Hepatocyte (in vitro differentiated cells): ENCODE data around the gene PLEKHB2. TPM values are rescaled to one million over a fixed set of nuclear protein-coding genes. Genes with fewer than 3 reads are reported as not detected.

Source experiments
- DNase-seq: peaks from one replicate; pipeline ENCODE4 v3.0.0-alpha.2; 2016; ENCODE audit warnings: low spot score
- H2AFZ ChIP-seq: fragments of 200-600 bp; sonication (generic); 2 replicates; pipeline ENCODE4 v1.6.0; 2016; ENCODE audit warnings: antibody characterized with exemption, mild to moderate bottlenecking
- H3K27ac ChIP-seq: fragments of 200-600 bp; sonication (generic); 2 replicates; pipeline ENCODE4 v1.5.1; 2016; ENCODE audit warnings: mild to moderate bottlenecking
- H3K27me3 ChIP-seq: fragments of 200-600 bp; sonication (generic); 2 replicates; pipeline ENCODE4 v1.6.1; 2016
- H3K36me3 ChIP-seq: fragments of 200-600 bp; sonication (generic); replicated peaks from 2 replicates; pipeline ENCODE4 v1.5.1; 2016; ENCODE audit warnings: low read depth; ENCODE audit not compliant: insufficient read depth
- H3K4me1 ChIP-seq: fragments of 200-600 bp; sonication (generic); 2 replicates; pipeline ENCODE4 v1.5.1; 2016; ENCODE audit warnings: mild to moderate bottlenecking, moderate library complexity; ENCODE audit not compliant: insufficient read depth
- H3K4me2 ChIP-seq: fragments of 200-600 bp; sonication (generic); 2 replicates; pipeline ENCODE4 v1.6.0; 2016
- H3K4me3 ChIP-seq: fragments of 200-600 bp; sonication (generic); 2 replicates; pipeline ENCODE4 v1.5.1; 2016; ENCODE audit warnings: mild to moderate bottlenecking
- H3K79me2 ChIP-seq: fragments of 200-600 bp; sonication (generic); 2 replicates; pipeline ENCODE4 v1.6.0; 2017; ENCODE audit warnings: mild to moderate bottlenecking
- H3K9me2 ChIP-seq: fragments of 200-600 bp; sonication (generic); replicated peaks from 2 replicates; pipeline ENCODE4 v1.6.0; 2017; ENCODE audit warnings: mild to moderate bottlenecking; ENCODE audit not compliant: insufficient read depth
- H3K9me3 ChIP-seq: fragments of 200-600 bp; sonication (generic); 2 replicates; pipeline ENCODE4 v1.5.1; 2016; ENCODE audit warnings: low read depth, mild to moderate bottlenecking
- H4K20me1 ChIP-seq: fragments of 200-600 bp; sonication (generic); 2 replicates; pipeline ENCODE4 v1.6.0; 2016; ENCODE audit warnings: mild to moderate bottlenecking; ENCODE audit not compliant: insufficient read depth, poor library complexity, severe bottlenecking
- EZH2 ChIP-seq: fragments of 200-600 bp; sonication (generic); IDR thresholded peaks from 2 replicates; pipeline ENCODE4 v1.6.1; 2016; ENCODE audit warnings: antibody characterized with exemption, mild to moderate bottlenecking, borderline replicate concordance
- EZH2phosphoT487 ChIP-seq: fragments of 200-600 bp; sonication (generic); IDR thresholded peaks from one replicate; pipeline ENCODE4 v1.6.1; 2018; ENCODE audit warnings: antibody characterized with exemption, mild to moderate bottlenecking, low read depth, moderate library complexity; ENCODE audit not compliant: unreplicated experiment, severe bottlenecking
- WGBS: methylation state at CpG from one replicate; pipeline ENCODE4 v1.1.6; 2016; ENCODE audit warnings: low lambda C conversion rate; ENCODE audit errors: missing lambda C conversion rate; 5-methylcytosine and 5-hydroxymethylcytosine counted together
- polyA plus RNA-seq: library from polyadenylated mRNA; unstranded; fragments of >200 nt; fragmentation: Nextera tagmentation; extraction: Ambion mirVana; gene quantifications from 2 replicates; pipeline ENCODE4 v1.2.1, GENCODE V29; 2016
- total RNA-seq: library from RNA; depleted of rRNA; stranded (reverse); fragments of >200 nt; gene quantifications from 2 replicates; pipeline ENCODE4 v1.2.3, GENCODE V29; 2014
- TF ChIP-seq, protein P1 (sequence below): fragments of 200-600 bp; sonication (generic); IDR thresholded peaks from 2 replicates; pipeline ENCODE4 v1.5.1; 2016; ENCODE audit warnings: antibody characterized with exemption, mild to moderate bottlenecking; ENCODE audit not compliant: poor library complexity

PLEKHB2 gene
- total and polyA plus RNA-seq, 2 experiments from 2014 or later, result 54.0 to 90.4 TPM

DNA sequence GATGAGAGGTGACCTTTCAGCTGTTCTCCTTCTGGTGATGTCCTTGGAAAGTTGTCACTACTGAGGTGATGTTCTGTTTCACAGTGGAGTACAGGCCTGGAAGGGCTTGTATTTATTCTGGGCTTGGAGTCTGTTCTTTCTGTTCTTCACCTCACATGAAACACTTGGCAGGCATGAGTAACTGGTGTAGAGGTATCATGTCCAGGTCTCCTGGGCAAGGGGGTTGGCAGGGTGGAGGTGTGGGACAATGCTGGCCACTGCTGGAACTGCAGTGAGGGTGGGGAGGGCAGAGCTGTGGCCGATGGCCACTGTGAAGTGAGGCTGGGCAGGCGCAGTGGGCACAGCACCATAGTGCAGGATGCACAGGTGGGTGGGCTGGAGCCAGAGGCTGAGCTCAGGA is 35.4 kb downstream of the PLEKHB2 start:
- Histone ChIP-seq H3K27me3 (no peaks in the 10 kb centered on the region), H3K79me2 (peaks cover 32% of the 10 kb centered on the region), H3K4me1 (no peaks in the 10 kb centered on the region), H3K27ac (no peak overlapping the region), H3K9me3 (no peaks in the 10 kb centered on the region), H3K4me3 (no peak overlapping the region), H3K36me3 (no peaks in the 10 kb centered on the region), H3K9me2 (no peaks in the 10 kb centered on the region), H2AFZ (no peak overlapping the region), H4K20me1 (peaks cover 18% of the 10 kb centered on the region), H3K4me2 (no peak overlapping the region)
- no peak for DNase-seq
- TF ChIP-seq, protein P1, sequence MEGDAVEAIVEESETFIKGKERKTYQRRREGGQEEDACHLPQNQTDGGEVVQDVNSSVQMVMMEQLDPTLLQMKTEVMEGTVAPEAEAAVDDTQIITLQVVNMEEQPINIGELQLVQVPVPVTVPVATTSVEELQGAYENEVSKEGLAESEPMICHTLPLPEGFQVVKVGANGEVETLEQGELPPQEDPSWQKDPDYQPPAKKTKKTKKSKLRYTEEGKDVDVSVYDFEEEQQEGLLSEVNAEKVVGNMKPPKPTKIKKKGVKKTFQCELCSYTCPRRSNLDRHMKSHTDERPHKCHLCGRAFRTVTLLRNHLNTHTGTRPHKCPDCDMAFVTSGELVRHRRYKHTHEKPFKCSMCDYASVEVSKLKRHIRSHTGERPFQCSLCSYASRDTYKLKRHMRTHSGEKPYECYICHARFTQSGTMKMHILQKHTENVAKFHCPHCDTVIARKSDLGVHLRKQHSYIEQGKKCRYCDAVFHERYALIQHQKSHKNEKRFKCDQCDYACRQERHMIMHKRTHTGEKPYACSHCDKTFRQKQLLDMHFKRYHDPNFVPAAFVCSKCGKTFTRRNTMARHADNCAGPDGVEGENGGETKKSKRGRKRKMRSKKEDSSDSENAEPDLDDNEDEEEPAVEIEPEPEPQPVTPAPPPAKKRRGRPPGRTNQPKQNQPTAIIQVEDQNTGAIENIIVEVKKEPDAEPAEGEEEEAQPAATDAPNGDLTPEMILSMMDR, result no peak
- TF ChIP-seq EZH2 (no peak), EZH2phosphoT487 (no peak)
- 88% methylated on average over 2 of the region's 2 CpGs for WGBS

DNA sequence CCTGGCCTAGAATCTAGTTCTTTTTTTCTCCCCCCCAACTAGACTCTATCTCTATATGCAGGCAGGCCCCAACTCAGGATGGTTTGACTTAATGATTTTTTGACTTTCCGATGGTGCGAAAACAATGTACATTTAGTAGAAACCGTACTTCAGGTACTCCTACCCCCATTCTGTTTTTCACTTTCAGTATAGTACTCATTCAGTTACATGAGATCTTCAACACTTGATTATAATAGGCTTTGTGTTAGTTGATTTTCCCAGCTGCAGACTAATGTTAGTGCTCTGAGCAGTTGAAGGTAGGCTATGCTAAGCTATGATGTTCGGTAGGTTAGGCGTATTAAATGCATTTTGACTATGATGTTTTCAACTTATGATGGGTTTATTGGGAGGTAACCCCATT is 37.7 kb downstream of the PLEKHB2 start:
- H3K27me3 ChIP-seq, result no peaks in the 10 kb centered on the region
- no peaks in the 10 kb centered on the region for H3K4me1 ChIP-seq
- H3K27ac ChIP-seq, result no peak overlapping the region
- DNase-seq, result no peak
- 97% methylated on average over 5 of the region's 5 CpGs for WGBS
- H2AFZ ChIP-seq, result no peak overlapping the region
- no peaks in the 10 kb centered on the region for H3K9me3 ChIP-seq
- no peaks in the 10 kb centered on the region for H3K36me3 ChIP-seq
- no peaks in the 10 kb centered on the region for H3K9me2 ChIP-seq
- TF ChIP-seq, protein P1, result no peak
- no peak for TF ChIP-seq EZH2phosphoT487
- no peak for TF ChIP-seq EZH2
- H3K79me2 ChIP-seq, result peaks cover 14% of the 10 kb centered on the region
- H4K20me1 ChIP-seq, result peaks cover 15% of the 10 kb centered on the region
- no peak overlapping the region for H3K4me2 ChIP-seq
- no peak overlapping the region for H3K4me3 ChIP-seq

DNA sequence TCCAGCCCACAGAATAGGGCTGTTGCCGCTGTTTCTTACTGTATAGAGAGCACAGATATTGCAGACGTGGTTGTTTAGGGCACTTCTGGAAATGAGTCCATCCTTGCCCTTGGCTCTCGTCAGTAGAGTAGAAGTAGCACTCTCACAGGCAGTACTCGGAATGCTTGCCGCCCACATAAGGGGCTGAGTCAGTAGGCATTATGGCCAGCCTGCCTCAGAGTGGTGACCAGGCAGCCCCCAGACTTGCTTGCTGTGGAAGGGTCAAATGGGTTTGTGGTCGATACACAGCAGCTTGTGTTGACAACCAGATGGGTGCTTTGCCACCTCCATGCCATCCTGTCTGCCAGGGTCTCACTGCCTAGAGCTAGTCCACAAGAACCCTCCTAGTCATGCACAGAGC is 38.7 kb downstream of the PLEKHB2 start:
- Histone ChIP-seq H3K9me2 (no peaks in the 10 kb centered on the region), H3K36me3 (no peaks in the 10 kb centered on the region), H3K4me1 (no peaks in the 10 kb centered on the region), H3K4me2 (no peak overlapping the region), H3K4me3 (no peak overlapping the region), H3K27ac (no peak overlapping the region), H3K9me3 (no peaks in the 10 kb centered on the region), H3K79me2 (peaks cover 8% of the 10 kb centered on the region), H4K20me1 (peaks cover 9% of the 10 kb centered on the region), H3K27me3 (no peaks in the 10 kb centered on the region), H2AFZ (no peak overlapping the region)
- DNase-seq, result no peak
- 97% methylated on average over 6 of the region's 6 CpGs for WGBS
- TF ChIP-seq EZH2phosphoT487, result no peak
- TF ChIP-seq, protein P1, result no peak
- no peak for TF ChIP-seq EZH2

DNA sequence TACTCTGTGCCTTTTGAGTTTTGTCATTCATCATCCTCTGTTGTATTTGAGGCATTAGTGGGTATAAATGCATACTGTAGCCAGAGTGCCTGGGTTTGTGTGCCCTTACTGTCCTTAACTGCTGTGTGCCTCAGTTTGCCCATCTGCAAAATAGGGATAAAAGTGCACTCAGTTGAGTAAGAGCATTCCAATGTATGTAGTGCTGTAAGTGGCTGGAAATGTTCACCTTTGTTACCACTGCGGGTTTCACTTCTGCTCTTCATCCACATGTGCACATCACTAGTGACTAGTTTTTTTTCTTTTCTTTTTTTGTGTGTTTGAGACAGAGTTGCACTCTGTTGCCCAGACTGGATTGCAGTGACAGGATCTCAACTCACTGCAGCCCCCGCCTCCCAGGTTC is 39.9 kb downstream of the PLEKHB2 start:
- DNase-seq, result no peak
- H3K27ac ChIP-seq, result no peak overlapping the region
- no peak overlapping the region for H3K4me2 ChIP-seq
- H3K4me3 ChIP-seq, result no peak overlapping the region
- no peaks in the 10 kb centered on the region for H3K9me2 ChIP-seq
- H3K36me3 ChIP-seq, result no peaks in the 10 kb centered on the region
- 89% methylated on average over 2 of the region's 2 CpGs for WGBS
- peaks cover 6% of the 10 kb centered on the region for H3K79me2 ChIP-seq
- H3K4me1 ChIP-seq, result no peaks in the 10 kb centered on the region
- H4K20me1 ChIP-seq, result peaks cover 9% of the 10 kb centered on the region
- TF ChIP-seq EZH2, result no peak
- H3K9me3 ChIP-seq, result no peaks in the 10 kb centered on the region
- H2AFZ ChIP-seq, result no peak overlapping the region
- H3K27me3 ChIP-seq, result no peaks in the 10 kb centered on the region
